BE2C (cell line): Measurements from ENCODE around the gene TMEM236.
A peak's percentile ranks its signal among the peaks of the same experiment; 100 is the strongest.

Source experiments
- DNase-seq: peaks from one replicate; pipeline ENCODE4 v3.0.0-alpha.2; 2020
- H3K27me3 ChIP-seq: fragments of 250-450 bp; sonication (Bioruptor Pico); 2 replicates; pipeline ENCODE4 v1.5.1; 2020; ENCODE audit warnings: mild to moderate bottlenecking
- H3K36me3 ChIP-seq: fragments of 250-450 bp; sonication (Bioruptor Pico); 2 replicates; pipeline ENCODE4 v1.5.1; 2020; ENCODE audit warnings: mild to moderate bottlenecking
- H3K4me1 ChIP-seq: fragments of 250-450 bp; sonication (Bioruptor Pico); 2 replicates; pipeline ENCODE4 v1.5.1; 2020
- H3K4me3 ChIP-seq: 2 replicates; pipeline ENCODE4 v1.5.1; 2011; ENCODE audit warnings: low read depth, low read length
- H3K9me3 ChIP-seq: fragments of 250-450 bp; sonication (Bioruptor Pico); 2 replicates; pipeline ENCODE4 v1.5.1; 2020
- TF ChIP-seq, protein P1 (sequence below): IDR thresholded peaks from 2 replicates; pipeline ENCODE4 v1.5.1; 2012; ENCODE audit warnings: mild to moderate bottlenecking, low read depth, low read length

TMEM236 gene

GRCh38 chr10:17841050-17841449 is 89.0 kb downstream of the TMEM236 start:
- H3K9me3 ChIP-seq, result no peaks in the 10 kb centered on the region
- TF ChIP-seq, protein P1, sequence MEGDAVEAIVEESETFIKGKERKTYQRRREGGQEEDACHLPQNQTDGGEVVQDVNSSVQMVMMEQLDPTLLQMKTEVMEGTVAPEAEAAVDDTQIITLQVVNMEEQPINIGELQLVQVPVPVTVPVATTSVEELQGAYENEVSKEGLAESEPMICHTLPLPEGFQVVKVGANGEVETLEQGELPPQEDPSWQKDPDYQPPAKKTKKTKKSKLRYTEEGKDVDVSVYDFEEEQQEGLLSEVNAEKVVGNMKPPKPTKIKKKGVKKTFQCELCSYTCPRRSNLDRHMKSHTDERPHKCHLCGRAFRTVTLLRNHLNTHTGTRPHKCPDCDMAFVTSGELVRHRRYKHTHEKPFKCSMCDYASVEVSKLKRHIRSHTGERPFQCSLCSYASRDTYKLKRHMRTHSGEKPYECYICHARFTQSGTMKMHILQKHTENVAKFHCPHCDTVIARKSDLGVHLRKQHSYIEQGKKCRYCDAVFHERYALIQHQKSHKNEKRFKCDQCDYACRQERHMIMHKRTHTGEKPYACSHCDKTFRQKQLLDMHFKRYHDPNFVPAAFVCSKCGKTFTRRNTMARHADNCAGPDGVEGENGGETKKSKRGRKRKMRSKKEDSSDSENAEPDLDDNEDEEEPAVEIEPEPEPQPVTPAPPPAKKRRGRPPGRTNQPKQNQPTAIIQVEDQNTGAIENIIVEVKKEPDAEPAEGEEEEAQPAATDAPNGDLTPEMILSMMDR, result no peak
- no peak for DNase-seq
- H3K27me3 ChIP-seq, result no peaks in the 10 kb centered on the region
- peaks cover 5% of the 10 kb centered on the region for H3K4me1 ChIP-seq
- no peak overlapping the region for H3K4me3 ChIP-seq
- no peaks in the 10 kb centered on the region for H3K36me3 ChIP-seq

GRCh38 chr10:17842641-17843040 is 90.6 kb downstream of the TMEM236 start:
- TF ChIP-seq, protein P1, result no peak
- no peaks in the 10 kb centered on the region for H3K27me3 ChIP-seq
- peaks cover 11% of the 10 kb centered on the region for H3K4me1 ChIP-seq
- H3K36me3 ChIP-seq, result no peaks in the 10 kb centered on the region
- no peak for DNase-seq
- no peak overlapping the region for H3K4me3 ChIP-seq
- no peaks in the 10 kb centered on the region for H3K9me3 ChIP-seq

- no peak for DNase-seq
- H3K9me3 ChIP-seq, result no peaks in the 10 kb centered on the region
- H3K36me3 ChIP-seq, result no peaks in the 10 kb centered on the region
- peaks cover 25% of the 10 kb centered on the region for H3K4me1 ChIP-seq
- H3K27me3 ChIP-seq, result no peaks in the 10 kb centered on the region
- TF ChIP-seq, protein P1, result peak; percentile 58
- H3K4me3 ChIP-seq, result no peak overlapping the region
These were observed 95.7 kb downstream of the TMEM236 start for GRCh38 chr10:17847585-17848296.

DNA sequence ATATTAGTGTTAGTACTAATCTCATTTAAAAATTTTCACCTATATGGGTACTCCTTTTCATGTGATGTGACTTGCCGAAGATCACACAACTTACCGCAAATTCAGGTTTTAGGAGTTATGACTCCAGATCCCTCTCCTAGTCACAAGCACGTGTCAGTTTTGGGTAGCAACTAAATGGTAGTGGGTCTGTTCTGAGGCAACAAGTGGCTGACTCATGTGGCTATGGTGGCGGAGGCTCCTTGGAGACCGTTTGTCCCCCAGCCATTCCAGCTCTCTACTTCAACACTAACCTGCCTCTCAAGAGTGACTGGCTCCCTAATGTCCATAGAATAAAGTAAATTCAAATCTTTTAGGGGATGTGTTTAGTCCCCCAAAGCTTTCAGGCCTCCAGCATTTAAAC is 96.6 kb downstream of the TMEM236 start:
- Histone ChIP-seq H3K4me3 (no peak overlapping the region), H3K9me3 (no peaks in the 10 kb centered on the region), H3K27me3 (no peaks in the 10 kb centered on the region), H3K36me3 (no peaks in the 10 kb centered on the region), H3K4me1 (peaks cover 27% of the 10 kb centered on the region)
- no peak for DNase-seq
- TF ChIP-seq, protein P1, result no peak
